ENCODE data around the gene DOCK6. TPM values are rescaled to one million over a fixed set of nuclear protein-coding genes. Genes with fewer than 3 reads are reported as not detected.

Gene DOCK6
- total RNA-seq, 4 donors from 2014 or later, result 63.4 to 102 (median 65.6) TPM

DNA sequence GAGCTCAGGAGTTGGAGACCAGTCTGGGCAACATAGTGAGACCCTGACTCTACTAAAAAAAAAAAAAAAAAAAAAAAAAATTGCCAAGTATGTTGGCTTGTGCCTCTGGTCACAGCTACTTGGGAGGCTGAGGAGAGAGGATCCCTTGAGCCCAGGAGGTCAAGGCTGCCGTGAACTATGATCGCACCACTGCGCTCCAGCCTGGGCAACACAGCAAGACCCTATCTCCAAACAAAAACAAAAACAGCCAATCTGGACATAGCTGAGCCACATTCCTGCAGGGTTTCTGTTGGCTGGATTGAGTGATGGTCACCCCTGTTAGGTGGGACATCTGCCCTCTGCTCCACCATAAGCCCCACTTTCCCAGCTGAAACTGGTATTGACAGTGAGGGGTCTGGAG, 36.5 kb downstream of the DOCK6 start:
- 92 to 96% methylated on average over 3 of the region's 3 CpGs for WGBS, 2 donors
- no peak overlapping the region for H3K4me3 ChIP-seq (ENCODE audit: low read depth, poor library complexity, severe bottlenecking)
- intact Hi-C loops (cut with DNase I; ENCODE audit: low total_unique reads), result no loop called here
- TF ChIP-seq POLR2A (IDR thresholded peaks at IDR 0.05), result no peak
- no peak for DNase-seq (ENCODE audit: low spot score in 2 of 2)

DNA sequence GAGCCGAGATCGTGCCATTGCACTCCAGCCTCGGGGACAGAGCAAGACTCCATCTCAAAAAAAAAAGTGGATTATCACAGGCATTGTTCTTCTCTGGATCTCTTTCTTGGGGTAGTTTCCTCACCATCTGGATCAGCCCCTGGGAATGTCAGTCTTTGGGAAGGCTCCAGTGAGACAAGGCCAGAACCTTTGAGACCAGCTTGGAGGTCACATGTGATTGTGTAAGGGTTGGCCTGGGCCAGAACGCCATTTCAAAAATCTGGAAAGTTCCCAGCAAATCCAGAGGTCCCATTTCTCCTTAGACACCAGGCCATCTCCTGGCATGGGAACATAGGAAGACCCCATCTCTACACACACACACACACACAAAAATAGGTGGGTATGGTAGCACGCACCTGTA, 37.2 kb downstream of the DOCK6 start:
- DNase-seq (ENCODE audit: low spot score in 2 of 2), result no peak
- H3K4me3 ChIP-seq (ENCODE audit: low read depth, poor library complexity, severe bottlenecking), result no peak overlapping the region
- WGBS, 2 donors, result 87 to 91% methylated on average over 5 of the region's 5 CpGs
- TF ChIP-seq, protein P1, sequence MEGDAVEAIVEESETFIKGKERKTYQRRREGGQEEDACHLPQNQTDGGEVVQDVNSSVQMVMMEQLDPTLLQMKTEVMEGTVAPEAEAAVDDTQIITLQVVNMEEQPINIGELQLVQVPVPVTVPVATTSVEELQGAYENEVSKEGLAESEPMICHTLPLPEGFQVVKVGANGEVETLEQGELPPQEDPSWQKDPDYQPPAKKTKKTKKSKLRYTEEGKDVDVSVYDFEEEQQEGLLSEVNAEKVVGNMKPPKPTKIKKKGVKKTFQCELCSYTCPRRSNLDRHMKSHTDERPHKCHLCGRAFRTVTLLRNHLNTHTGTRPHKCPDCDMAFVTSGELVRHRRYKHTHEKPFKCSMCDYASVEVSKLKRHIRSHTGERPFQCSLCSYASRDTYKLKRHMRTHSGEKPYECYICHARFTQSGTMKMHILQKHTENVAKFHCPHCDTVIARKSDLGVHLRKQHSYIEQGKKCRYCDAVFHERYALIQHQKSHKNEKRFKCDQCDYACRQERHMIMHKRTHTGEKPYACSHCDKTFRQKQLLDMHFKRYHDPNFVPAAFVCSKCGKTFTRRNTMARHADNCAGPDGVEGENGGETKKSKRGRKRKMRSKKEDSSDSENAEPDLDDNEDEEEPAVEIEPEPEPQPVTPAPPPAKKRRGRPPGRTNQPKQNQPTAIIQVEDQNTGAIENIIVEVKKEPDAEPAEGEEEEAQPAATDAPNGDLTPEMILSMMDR (IDR thresholded peaks at IDR 0.05), result no peak
- TF ChIP-seq POLR2A (IDR thresholded peaks at IDR 0.05), result no peak
- intact Hi-C loops (cut with DNase I; ENCODE audit: low total_unique reads), result no loop called here

DNA sequence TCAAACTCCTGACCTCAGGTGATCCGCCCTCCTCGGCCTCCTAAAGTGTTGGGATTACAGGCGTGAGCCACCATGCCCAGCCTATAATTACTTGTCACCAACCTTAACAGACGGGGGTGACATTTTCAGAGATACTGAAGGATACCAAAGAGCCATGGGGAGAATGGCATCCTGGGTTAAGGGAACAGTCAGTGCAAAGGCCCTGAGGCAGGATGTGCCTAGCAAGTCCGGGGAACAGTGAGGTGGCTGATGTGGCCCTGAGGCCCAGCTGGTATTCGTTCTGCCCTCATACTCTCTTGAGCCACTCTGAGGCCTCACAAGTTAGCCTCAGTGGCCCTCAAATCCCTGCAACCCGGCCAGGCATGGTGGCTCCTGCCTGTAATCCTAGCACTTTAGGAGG, 37.9 kb downstream of the DOCK6 start:
- intact Hi-C loops (cut with DNase I; ENCODE audit: low total_unique reads), result no loop called here
- no peak for TF ChIP-seq POLR2A (IDR thresholded peaks at IDR 0.05)
- TF ChIP-seq, protein P1 (IDR thresholded peaks at IDR 0.05), result no peak
- 96 to 97% methylated on average over 7 of the region's 7 CpGs for WGBS, 2 donors

DNA sequence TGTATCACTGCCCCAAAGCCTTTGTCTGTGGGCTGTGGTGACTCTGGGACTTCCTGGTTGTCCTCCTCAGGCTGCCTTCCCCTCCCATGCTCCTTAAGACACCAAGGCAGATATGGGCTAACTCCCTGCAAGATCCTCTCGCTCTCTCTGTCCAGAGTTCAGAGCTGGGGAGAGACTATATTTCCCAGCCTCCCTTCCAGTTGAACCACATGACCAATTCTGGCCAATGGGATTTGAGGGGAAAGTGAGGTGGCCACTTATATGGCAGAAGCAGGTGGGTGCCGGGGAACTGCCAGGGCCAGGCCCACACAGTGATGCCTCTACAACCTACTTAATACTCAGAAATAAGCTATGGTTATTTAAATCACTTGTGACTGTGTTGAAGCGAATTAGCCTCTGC, 39.1 kb downstream of the DOCK6 start:
- no peak for TF ChIP-seq POLR2A (IDR thresholded peaks at IDR 0.05)
- TF ChIP-seq, protein P1 (IDR thresholded peaks at IDR 0.05), result no peak
- no peak for DNase-seq (ENCODE audit: low spot score in 2 of 2)
- intact Hi-C loops (cut with DNase I; ENCODE audit: low total_unique reads), result no loop called here
- H3K4me3 ChIP-seq (ENCODE audit: low read depth, poor library complexity, severe bottlenecking), result no peak overlapping the region
- WGBS, 2 donors, result 92 to 93% methylated on average over 3 of the region's 3 CpGs

More for the DNA sequence above, 37.9 kb downstream of the DOCK6 start:
- no peak for DNase-seq (ENCODE audit: low spot score in 2 of 2)
- no peak overlapping the region for H3K4me3 ChIP-seq (ENCODE audit: low read depth, poor library complexity, severe bottlenecking)

DNA sequence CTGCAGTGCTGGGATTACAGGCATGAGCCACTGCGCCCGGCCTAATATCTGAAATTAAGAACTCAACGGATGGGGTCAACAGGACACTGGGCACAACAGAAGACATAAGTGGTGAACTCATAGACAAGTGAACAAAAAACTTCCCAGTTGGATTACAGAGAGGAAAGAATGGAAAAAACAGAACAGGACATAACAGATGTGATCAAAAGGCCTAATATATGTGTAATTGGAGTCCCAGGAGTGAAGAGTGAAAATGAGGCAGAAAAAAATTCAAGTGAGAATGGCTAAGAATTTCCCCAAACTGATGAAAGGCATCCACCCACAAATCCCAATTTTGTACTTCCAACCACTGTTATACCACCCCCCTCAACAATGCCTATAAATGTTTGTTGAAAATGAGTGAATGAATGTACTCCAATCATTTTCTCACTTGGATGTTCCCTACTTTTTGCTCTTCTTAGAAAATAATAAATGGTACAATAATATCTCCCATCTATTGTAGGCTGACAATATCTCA, 41.2 kb downstream of the DOCK6 start:
- no peak overlapping the region for H3K4me3 ChIP-seq (ENCODE audit: low read depth, poor library complexity, severe bottlenecking)
- WGBS, 2 donors, result 100% methylated on average over 3 of the region's 3 CpGs
- DNase-seq (ENCODE audit: low spot score in 2 of 2), result no peak
- intact Hi-C loops (cut with DNase I; ENCODE audit: low total_unique reads), result no loop called here
- TF ChIP-seq POLR2A (IDR thresholded peaks at IDR 0.05), result no peak
- TF ChIP-seq, protein P1 (IDR thresholded peaks at IDR 0.05), result no peak

DNA sequence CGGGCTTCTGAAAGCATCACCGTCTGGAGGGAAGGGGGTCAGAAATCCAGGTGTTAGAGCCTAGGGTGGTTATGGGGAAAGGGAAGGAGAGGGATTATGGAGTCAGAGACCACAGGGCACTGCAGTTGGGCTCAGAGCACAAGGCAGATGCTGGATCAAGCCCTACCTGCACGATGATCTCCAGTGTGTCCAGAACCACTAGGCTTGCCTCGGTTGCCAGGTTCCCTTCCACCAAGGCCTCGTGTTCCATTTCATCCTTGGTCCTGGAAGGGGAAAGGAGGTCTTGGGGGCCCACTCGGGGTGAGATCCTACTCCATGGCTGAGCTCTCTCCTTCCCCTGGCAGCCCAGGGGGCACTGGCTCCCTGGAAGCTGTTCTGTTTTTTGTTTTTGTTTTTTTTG, 47.9 kb downstream of the DOCK6 start:
- TF ChIP-seq POLR2A (IDR thresholded peaks at IDR 0.05), result no peak
- TF ChIP-seq, protein P1 (IDR thresholded peaks at IDR 0.05), result no peak
- intact Hi-C loops (cut with DNase I; ENCODE audit: low total_unique reads), result no loop called here
- no peak overlapping the region for H3K4me3 ChIP-seq (ENCODE audit: low read depth, poor library complexity, severe bottlenecking)
- no peak for DNase-seq (ENCODE audit: low spot score in 2 of 2)
- WGBS, 2 donors, result 89 to 91% methylated on average over 6 of the region's 6 CpGs
